ENCODE measurements around the gene RFC4. TPM values are rescaled to one million over a fixed set of nuclear protein-coding genes. Genes with fewer than 3 reads are reported as not detected.

Gene RFC4
- total RNA-seq, 4 donors from 2014 or later = 7.3 to 10.9 (median 7.8) TPM

- Histone ChIP-seq H3K27ac (no peak overlapping the region), H3K4me3 (replicated peaks in 1 of 3) (no peak overlapping the region), H3K27me3 (no peaks in the 10 kb centered on the region), H3K9me3 (no peaks in the 10 kb centered on the region), H3K4me1 (peaks cover 33 to 37% of the 10 kb centered on the region in 2 donors), H3K36me3 (peaks cover 55 to 61% of the 10 kb centered on the region in 2 donors)
- WGBS, 2 donors = 84 to 89% methylated on average over 15 of the region's 15 CpGs
- TF ChIP-seq CTCF (IDR thresholded peaks at IDR 0.05) (no peak), POLR2A (IDR thresholded peaks at IDR 0.05) (no peak)
- DNase-seq = no peak
- intact Hi-C loops (cut with DNase I) = no loop called here
These were observed 18.4 kb downstream of the RFC4 start for GRCh38 chr3:186787642-186788481.

GRCh38 chr3:186786922-186787321, 19.4 kb downstream of the RFC4 start:
- Histone ChIP-seq H3K27me3 (no peaks in the 10 kb centered on the region), H3K4me1 (peaks cover 33 to 37% of the 10 kb centered on the region in 2 donors), H3K27ac (peak overlapping the region in 1 of 3 donors; percentile 19), H3K4me3 (replicated peaks in 1 of 3) (no peak overlapping the region), H3K36me3 (peaks cover 55 to 61% of the 10 kb centered on the region in 2 donors), H3K9me3 (no peaks in the 10 kb centered on the region)
- 79 to 83% methylated on average over 3 of the region's 3 CpGs for WGBS, 2 donors
- intact Hi-C loops (cut with DNase I) = no loop called here
- TF ChIP-seq CTCF (IDR thresholded peaks at IDR 0.05) (no peak), POLR2A (IDR thresholded peaks at IDR 0.05) (no peak)
- no peak for DNase-seq

GRCh38 chr3:186785495-186786018, 20.7 kb downstream of the RFC4 start:
- peak overlapping the region in 1 of 3 donors; percentile 100 for H3K27ac ChIP-seq
- DNase-seq = no peak
- WGBS, 2 donors = 17 to 32% methylated on average over 7 of the region's 7 CpGs
- peaks cover 33 to 37% of the 10 kb centered on the region in 2 donors for H3K4me1 ChIP-seq
- no peaks in the 10 kb centered on the region for H3K27me3 ChIP-seq
- peak overlapping the region in 2 of 3 donors; percentile 55 to 89 for H3K4me3 ChIP-seq (replicated peaks in 1 of 3)
- no peaks in the 10 kb centered on the region for H3K9me3 ChIP-seq
- TF ChIP-seq POLR2A (IDR thresholded peaks at IDR 0.05) (no peak), CTCF (IDR thresholded peaks at IDR 0.05) (no peak)
- peaks cover 55 to 61% of the 10 kb centered on the region in 2 donors for H3K36me3 ChIP-seq
- intact Hi-C loops (cut with DNase I) = no loop called here

- Histone ChIP-seq H3K9me3 (no peaks in the 10 kb centered on the region), H3K4me3 (replicated peaks in 1 of 3) (peak overlapping the region; percentile 55 to 99 (median 89)), H3K36me3 (peaks cover 51 to 56% of the 10 kb centered on the region in 2 donors), H3K27me3 (no peaks in the 10 kb centered on the region), H3K27ac (peak overlapping the region in 1 of 3 donors; percentile 100), H3K4me1 (peaks cover 33 to 37% of the 10 kb centered on the region in 2 donors)
- intact Hi-C loops (cut with DNase I) = no loop called here
- WGBS, 2 donors = 8 to 23% methylated on average over 7 of the region's 7 CpGs
- no peak for TF ChIP-seq CTCF (IDR thresholded peaks at IDR 0.05)
- no peak for DNase-seq
These were observed 21.3 kb downstream of the RFC4 start for GRCh38 chr3:186784820-186785494.

Data from thyroid gland (tissue), 4 donors.